Stimulated activated naive CD8-positive, alpha-beta T cell treated with anti-CD3 and anti-CD28 coated beads, Interleukin-15, amount 100 ng/mL, for 72 hours (primary cell): Measurements from ENCODE around the gene SCD5.

ENCODE experiments used
- ATAC-seq: fragments of 150-1000 bp; cut with Tn5 transposase; 2 replicates; pipeline ENCODE4 v1.10.0; 2021; ENCODE audit warnings: mild to moderate bottlenecking, moderate library complexity
- DNase-seq, 2 donors: peaks; one replicate each; pipeline ENCODE4 v3.0.0; 2021 to 2022
- H3K27ac Mint-ChIP-seq, 2 donors: one replicate each; pipeline ENCODE4 v1.8.0; 2022; ENCODE audit warnings: mild to moderate bottlenecking in 2 of 2, mixed read lengths in 2 of 2, moderate library complexity in 2 of 2
- H3K27me3 Mint-ChIP-seq: one replicate; pipeline ENCODE4 v1.8.0; 2022; ENCODE audit warnings: mixed read lengths
- H3K4me1 Mint-ChIP-seq: one replicate; pipeline ENCODE4 v1.8.0; 2022; ENCODE audit warnings: mild to moderate bottlenecking, mixed read lengths
- H3K4me3 Mint-ChIP-seq, 2 donors: one replicate each; pipeline ENCODE4 v1.8.0; 2022; ENCODE audit warnings: mild to moderate bottlenecking in 2 of 2, mixed read lengths in 2 of 2, moderate library complexity in 1 of 2
- H3K9me3 Mint-ChIP-seq, 2 donors: one replicate each; pipeline ENCODE4 v1.8.0; 2022; ENCODE audit warnings: mixed read lengths in 2 of 2

SCD5 gene

GRCh38 chr4:82733636-82734035, 65.0 kb downstream of the SCD5 start:
- no peak overlapping the region for H3K27ac Mint-ChIP-seq
- H3K27me3 Mint-ChIP-seq: no peaks in the 10 kb centered on the region
- H3K9me3 Mint-ChIP-seq: no peaks in the 10 kb centered on the region
- H3K4me1 Mint-ChIP-seq: no peaks in the 10 kb centered on the region
- DNase-seq (no peak), ATAC-seq (no peak)
- H3K4me3 Mint-ChIP-seq: no peak overlapping the region

GRCh38 chr4:82728301-82728700, 70.3 kb downstream of the SCD5 start:
- DNase-seq (no peak), ATAC-seq (no peak)
- Mint-ChIP-seq H3K9me3 (no peaks in the 10 kb centered on the region), H3K27ac (no peak overlapping the region), H3K27me3 (no peaks in the 10 kb centered on the region), H3K4me3 (no peak overlapping the region), H3K4me1 (no peaks in the 10 kb centered on the region)

- no peaks in the 10 kb centered on the region for H3K27me3 Mint-ChIP-seq
- no peaks in the 10 kb centered on the region for H3K4me1 Mint-ChIP-seq
- no peaks in the 10 kb centered on the region for H3K9me3 Mint-ChIP-seq
- ATAC-seq: no peak
- no peak overlapping the region for H3K27ac Mint-ChIP-seq
- H3K4me3 Mint-ChIP-seq: no peak overlapping the region
- DNase-seq: no peak
Measured at GRCh38 chr4:82726596-82726995, 72.0 kb downstream of the SCD5 start.

GRCh38 chr4:82721819-82722423, 76.7 kb downstream of the SCD5 start:
- peak; percentile 92 for ATAC-seq

GRCh38 chr4:82718162-82718940, 80.2 kb downstream of the SCD5 start:
- no peak for ATAC-seq
- Mint-ChIP-seq H3K27me3 (no peaks in the 10 kb centered on the region), H3K4me3 (no peak overlapping the region), H3K4me1 (no peaks in the 10 kb centered on the region), H3K27ac (no peak overlapping the region), H3K9me3 (no peaks in the 10 kb centered on the region)
- DNase-seq: no peak

More at GRCh38 chr4:82721819-82722423, 76.7 kb downstream of the SCD5 start:
- Mint-ChIP-seq H3K9me3 (no peaks in the 10 kb centered on the region), H3K4me1 (no peaks in the 10 kb centered on the region), H3K4me3 (no peak overlapping the region), H3K27me3 (no peaks in the 10 kb centered on the region), H3K27ac (no peak overlapping the region)
- peak; percentile 20 to 34 for DNase-seq

GRCh38 chr4:82715731-82716617, 82.6 kb downstream of the SCD5 start:
- DNase-seq (no peak), ATAC-seq (no peak)
- no peak overlapping the region for H3K27ac Mint-ChIP-seq
- no peaks in the 10 kb centered on the region for H3K9me3 Mint-ChIP-seq
- no peaks in the 10 kb centered on the region for H3K4me1 Mint-ChIP-seq
- no peaks in the 10 kb centered on the region for H3K27me3 Mint-ChIP-seq
- no peak overlapping the region for H3K4me3 Mint-ChIP-seq

- no peak for DNase-seq
- ATAC-seq: no peak
- no peak overlapping the region for H3K27ac Mint-ChIP-seq
- H3K27me3 Mint-ChIP-seq: no peaks in the 10 kb centered on the region
- no peaks in the 10 kb centered on the region for H3K4me1 Mint-ChIP-seq
- no peak overlapping the region for H3K4me3 Mint-ChIP-seq
- no peaks in the 10 kb centered on the region for H3K9me3 Mint-ChIP-seq
Measured at GRCh38 chr4:82713856-82714255, 84.7 kb downstream of the SCD5 start.

- no peak for ATAC-seq
- H3K27ac Mint-ChIP-seq: no peak overlapping the region
- no peaks in the 10 kb centered on the region for H3K27me3 Mint-ChIP-seq
- no peaks in the 10 kb centered on the region for H3K9me3 Mint-ChIP-seq
- DNase-seq: no peak
- H3K4me1 Mint-ChIP-seq: no peaks in the 10 kb centered on the region
- H3K4me3 Mint-ChIP-seq: no peak overlapping the region
Measured at GRCh38 chr4:82712561-82712960, 86.0 kb downstream of the SCD5 start.

GRCh38 chr4:82711158-82711785, 87.3 kb downstream of the SCD5 start:
- Mint-ChIP-seq H3K27me3 (no peaks in the 10 kb centered on the region), H3K9me3 (no peaks in the 10 kb centered on the region), H3K4me3 (no peak overlapping the region), H3K4me1 (no peaks in the 10 kb centered on the region), H3K27ac (no peak overlapping the region)
- DNase-seq: no peak
- no peak for ATAC-seq

- no peaks in the 10 kb centered on the region for H3K4me1 Mint-ChIP-seq
- H3K9me3 Mint-ChIP-seq: no peaks in the 10 kb centered on the region
- H3K27me3 Mint-ChIP-seq: no peaks in the 10 kb centered on the region
- no peak for DNase-seq
- ATAC-seq: no peak
- no peak overlapping the region for H3K27ac Mint-ChIP-seq
- H3K4me3 Mint-ChIP-seq: no peak overlapping the region
Measured at GRCh38 chr4:82710197-82710929, 88.2 kb downstream of the SCD5 start.

GRCh38 chr4:82708982-82709381, 89.6 kb downstream of the SCD5 start:
- Mint-ChIP-seq H3K27ac (no peak overlapping the region), H3K4me3 (no peak overlapping the region), H3K4me1 (no peaks in the 10 kb centered on the region), H3K27me3 (no peaks in the 10 kb centered on the region), H3K9me3 (no peaks in the 10 kb centered on the region)
- DNase-seq (no peak), ATAC-seq (no peak)

GRCh38 chr4:82706349-82707000, 92.1 kb downstream of the SCD5 start:
- H3K9me3 Mint-ChIP-seq: no peaks in the 10 kb centered on the region
- no peak for ATAC-seq
- H3K4me3 Mint-ChIP-seq: no peak overlapping the region
- H3K4me1 Mint-ChIP-seq: no peaks in the 10 kb centered on the region
- no peak overlapping the region for H3K27ac Mint-ChIP-seq
- H3K27me3 Mint-ChIP-seq: no peaks in the 10 kb centered on the region
- DNase-seq: no peak

GRCh38 chr4:82705928-82706300, 92.7 kb downstream of the SCD5 start:
- ATAC-seq: no peak
- Mint-ChIP-seq H3K27me3 (no peaks in the 10 kb centered on the region), H3K27ac (no peak overlapping the region), H3K4me3 (no peak overlapping the region), H3K4me1 (no peaks in the 10 kb centered on the region), H3K9me3 (no peaks in the 10 kb centered on the region)
- DNase-seq: no peak

- DNase-seq (no peak), ATAC-seq (no peak)
- no peaks in the 10 kb centered on the region for H3K27me3 Mint-ChIP-seq
- no peaks in the 10 kb centered on the region for H3K9me3 Mint-ChIP-seq
- no peaks in the 10 kb centered on the region for H3K4me1 Mint-ChIP-seq
- H3K4me3 Mint-ChIP-seq: no peak overlapping the region
- H3K27ac Mint-ChIP-seq: no peak overlapping the region
Measured at GRCh38 chr4:82705169-82705927, 93.2 kb downstream of the SCD5 start.
